Hematopoietic multipotent progenitor cell treated with erythropoietin and hydrocortisone succinate and interleukin-3 and kit ligand, for 4 days (in vitro differentiated cells): ENCODE results near the gene ZNF134.

Experiments
- DNase-seq: peaks from one replicate; pipeline ENCODE4 v3.0.0-alpha.2; 2015

The ZNF134 gene

DNA sequence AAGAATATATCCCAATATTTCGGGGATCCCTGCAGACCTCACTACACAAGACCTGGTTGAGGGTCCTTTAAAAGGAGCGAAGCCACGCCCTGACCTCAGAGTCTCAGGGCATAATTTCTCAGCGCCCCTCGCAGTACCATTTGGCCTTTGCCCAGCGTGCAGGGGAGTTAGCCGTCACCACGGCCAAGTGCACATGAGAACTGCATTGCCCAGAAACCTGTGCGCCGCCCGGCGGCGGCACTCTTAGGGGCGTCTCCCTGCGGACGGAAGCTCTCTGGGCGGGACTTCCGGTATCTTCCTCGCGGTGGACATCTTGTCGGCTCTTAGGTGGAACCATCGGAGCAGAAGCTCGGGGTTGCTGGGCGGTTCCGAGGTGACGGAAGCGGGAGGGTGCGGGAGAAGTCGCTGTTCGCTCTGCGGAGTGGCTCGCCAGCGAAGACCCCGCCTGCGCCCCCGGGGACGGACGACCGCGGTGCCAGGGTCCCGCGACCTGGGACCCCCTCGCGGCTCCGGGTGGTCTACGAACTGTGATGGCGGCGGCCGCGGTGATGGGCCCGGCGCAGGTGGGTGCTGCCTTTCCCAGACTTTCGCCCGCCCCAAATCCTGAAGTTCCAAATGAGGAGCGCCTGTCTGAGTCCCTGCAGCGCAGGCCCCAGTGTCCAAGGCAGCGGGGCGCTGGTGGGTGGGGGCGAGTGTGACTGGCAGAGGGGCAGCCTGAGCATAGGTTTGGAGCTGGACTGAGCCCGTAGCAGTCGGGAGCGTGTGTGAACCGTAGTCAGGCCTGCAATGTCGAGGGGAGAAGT is at the start of gene ZNF134:
Gene ZNF134, plus strand, starts transcription at position 302 of the 803 bp plus-strand sequence. CDS start 5,227 bp downstream, outside the sequence.
- DNase-seq, result peak; percentile 97

GRCh38 chr19:57566396-57567265 is 47.4 kb upstream of the ZNF134 start:
- DNase-seq, result peak; percentile 57

DNA sequence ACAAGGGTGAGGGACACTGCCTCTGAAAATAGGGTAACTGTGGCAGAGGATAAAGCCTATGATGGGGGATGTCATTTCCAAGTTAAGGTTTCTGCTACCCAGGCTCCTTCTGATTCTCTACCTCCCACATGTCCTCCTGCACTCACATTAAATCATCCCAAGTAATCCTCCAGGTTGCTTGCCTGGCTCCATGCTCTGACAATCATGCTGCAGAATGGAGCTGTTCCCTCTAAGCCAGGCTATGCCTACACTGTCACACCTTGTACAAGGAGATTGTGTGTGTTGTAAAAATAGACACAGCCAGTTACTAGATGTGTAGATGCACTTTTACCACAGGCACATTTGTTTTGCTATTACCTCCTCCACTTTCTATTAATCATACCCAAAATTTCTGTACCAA is 43.3 kb upstream of the ZNF134 start:
- DNase-seq, result no peak

GRCh38 chr19:57572415-57572947 is 41.6 kb upstream of the ZNF134 start:
- no peak for DNase-seq

GRCh38 chr19:57576661-57577060 is 37.4 kb upstream of the ZNF134 start:
- no peak for DNase-seq

GRCh38 chr19:57578487-57579205 is 35.4 kb upstream of the ZNF134 start, which contains the start of gene ZNF416:
Gene ZNF416 (minus strand): TSS chr19:57578911. CDS start chr19:57578704, 207 bp downstream.
- DNase-seq, result peak; percentile 100

DNA sequence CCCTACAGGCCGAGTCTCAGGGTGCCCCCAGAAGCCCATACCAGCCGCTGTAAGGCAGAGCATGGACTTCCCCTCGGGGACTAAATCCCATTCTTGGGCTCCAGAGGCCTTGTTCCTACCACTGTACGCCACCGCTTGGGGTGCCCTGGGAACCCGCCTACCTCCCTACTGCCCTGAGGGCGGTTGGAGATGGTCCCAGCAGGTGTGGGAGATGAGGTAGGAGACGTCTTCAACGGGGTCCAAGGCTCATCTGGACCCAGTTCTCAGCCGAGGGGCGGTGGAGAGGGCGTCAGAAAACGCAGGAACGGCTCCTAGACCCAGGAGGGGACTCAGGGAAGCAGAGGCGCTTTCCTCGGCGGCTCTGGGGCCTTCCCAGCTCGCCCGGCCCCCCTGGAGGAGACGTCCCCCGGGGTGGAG is 30.9 kb upstream of the ZNF134 start:
- DNase-seq, result no peak

DNA sequence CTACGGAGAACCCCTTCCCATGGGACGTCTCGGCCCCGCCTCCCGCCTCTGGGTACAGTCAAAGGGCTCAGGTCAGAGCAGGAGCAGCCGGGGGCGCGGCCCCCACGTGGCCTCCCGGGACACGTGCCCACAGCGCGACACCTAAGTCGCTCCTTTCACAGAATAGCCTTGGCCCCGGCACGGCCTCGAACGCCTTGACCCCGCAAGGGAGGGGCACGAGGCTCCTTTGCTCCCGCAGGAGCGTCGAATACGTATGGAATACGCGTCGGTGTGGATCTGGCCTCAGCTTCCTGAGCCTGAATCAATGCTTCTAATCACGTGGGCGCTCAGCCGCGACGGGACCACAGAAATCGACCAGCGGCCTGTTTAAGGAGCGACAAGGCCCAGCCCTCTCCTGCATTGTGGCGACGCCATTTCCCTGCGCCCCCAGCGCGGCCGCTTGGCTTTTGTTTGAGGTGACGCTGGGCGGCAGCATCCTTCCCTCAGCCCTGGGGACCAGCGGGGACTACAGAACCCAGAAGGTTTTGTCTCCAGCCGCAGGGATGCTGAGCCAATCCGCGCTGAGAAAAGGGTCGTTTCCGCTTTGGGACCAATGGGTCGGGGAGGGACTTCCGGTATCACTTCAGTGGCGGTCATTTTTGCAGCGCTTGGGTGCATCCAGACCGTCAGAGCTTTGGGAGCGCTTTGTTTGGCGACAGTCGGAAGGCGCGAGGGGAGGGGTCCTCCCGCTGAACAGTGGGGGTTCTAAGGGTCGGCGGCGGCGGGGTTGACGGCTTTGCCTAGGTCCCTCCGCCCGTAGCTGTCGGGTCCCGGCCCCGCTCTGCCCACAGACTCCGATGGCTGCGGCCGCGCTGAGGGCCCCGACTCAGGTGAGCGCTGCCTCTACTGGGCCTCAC is 30.3 kb upstream of the ZNF134 start, which contains the start of gene ZIK1:
Gene ZIK1, plus strand, starts transcription at position 625 of the 896 bp plus-strand sequence. Its CDS starts 212 bp downstream, at position 837.
- peak; percentile 98 for DNase-seq

DNA sequence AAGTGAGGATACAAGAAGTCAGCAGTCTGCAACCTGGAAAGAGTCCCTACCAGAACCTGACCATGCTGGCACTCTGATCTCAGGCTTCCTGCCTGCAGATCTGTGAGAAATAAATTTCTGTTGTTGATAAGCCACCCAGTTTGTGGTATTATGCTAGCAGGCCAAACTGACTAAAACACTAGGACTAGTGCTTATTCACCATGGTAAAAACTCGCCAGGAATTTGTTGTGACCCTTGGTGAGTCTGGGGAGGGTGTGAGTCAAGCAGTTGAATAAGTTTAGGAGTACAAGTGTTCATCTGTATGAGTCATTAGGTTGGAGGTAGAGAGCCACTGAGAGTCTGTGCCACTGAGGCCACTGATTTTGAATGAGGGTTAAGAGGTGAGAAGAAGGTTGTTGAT is 26.5 kb upstream of the ZNF134 start:
- no peak for DNase-seq

DNA sequence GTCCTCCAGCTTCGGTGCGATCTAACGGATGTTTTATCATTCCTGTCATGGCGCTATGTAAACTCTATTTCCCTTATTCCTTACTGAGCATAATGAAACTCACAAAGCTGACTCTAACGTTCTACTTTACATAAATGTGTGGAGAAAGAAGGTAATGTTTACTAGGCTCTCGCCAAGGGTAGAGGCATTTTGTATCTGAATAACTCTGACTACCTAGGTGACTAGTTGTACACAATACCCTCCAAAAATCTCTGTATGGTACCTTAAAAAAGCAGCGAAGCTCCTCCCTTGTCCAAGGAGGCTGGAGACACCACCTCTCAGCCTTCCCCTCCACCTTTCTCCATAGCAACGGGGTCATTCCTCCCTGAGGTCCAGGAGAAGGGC is 14.7 kb upstream of the ZNF134 start:
- no peak for DNase-seq

GRCh38 chr19:57599761-57600383 is 14.2 kb upstream of the ZNF134 start, which contains the start of gene ZNF530:
Gene ZNF530 (plus strand): TSS chr19:57599885. CDS start chr19:57604346, 4,461 bp downstream.
- DNase-seq, result peak; percentile 97

DNA sequence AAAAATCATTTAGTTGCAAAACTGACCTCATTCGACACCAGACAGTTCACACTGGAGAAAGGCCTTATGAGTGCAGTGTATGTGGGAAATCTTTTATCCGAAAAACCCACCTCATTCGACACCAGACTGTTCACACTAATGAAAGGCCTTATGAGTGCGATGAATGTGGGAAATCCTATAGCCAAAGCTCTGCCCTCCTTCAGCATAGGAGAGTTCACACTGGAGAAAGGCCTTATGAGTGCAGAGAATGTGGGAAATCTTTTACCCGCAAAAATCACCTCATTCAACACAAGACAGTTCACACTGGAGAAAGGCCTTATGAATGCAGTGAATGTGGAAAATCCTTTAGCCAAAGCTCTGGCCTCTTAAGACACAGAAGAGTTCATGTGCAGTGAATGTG is 7.1 kb upstream of the ZNF134 start:
- no peak for DNase-seq

DNA sequence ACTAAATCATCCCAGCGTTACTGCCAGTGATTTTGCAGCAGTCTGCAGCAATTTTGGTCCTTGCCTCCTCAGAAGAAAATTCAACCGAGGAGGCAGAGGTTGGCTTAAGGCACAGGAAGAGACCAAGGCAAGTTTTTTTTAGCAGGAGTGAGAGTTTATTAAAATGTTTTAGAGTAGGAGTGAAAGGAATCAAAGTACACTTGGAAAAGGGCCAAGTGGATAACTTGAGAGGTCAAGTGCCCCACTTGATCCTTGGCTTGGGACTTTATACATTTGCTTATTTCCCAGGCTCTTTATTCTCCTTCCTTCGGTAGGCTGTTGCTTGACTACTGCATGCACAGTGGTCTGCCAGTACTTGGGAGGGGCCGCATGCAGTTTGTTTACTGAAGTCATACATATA is 2.9 kb upstream of the ZNF134 start:
- DNase-seq, result no peak

GRCh38 chr19:57615346-57615745 is 1.3 kb downstream of the ZNF134 start:
- peak; percentile 50 for DNase-seq

DNA sequence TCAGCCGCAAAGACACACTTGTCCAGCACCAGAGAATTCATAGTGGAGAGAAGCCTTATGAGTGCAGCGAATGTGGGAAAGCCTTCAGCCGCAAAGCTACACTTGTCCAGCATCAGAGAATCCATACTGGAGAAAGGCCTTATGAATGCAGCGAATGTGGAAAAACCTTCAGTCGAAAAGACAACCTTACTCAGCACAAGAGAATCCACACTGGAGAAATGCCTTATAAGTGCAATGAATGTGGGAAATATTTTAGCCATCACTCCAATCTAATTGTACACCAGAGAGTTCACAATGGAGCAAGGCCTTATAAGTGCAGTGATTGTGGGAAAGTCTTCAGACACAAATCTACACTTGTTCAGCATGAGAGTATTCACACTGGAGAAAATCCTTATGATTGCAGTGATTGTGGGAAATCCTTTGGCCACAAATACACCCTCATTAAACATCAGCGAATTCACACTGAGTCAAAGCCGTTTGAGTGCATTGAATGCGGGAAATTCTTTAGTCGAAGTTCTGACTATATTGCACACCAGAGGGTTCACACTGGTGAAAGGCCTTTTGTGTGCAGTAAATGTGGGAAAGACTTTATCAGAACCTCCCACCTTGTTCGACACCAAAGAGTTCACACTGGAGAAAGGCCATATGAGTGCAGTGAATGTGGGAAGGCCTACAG is 6.8 kb downstream of the ZNF134 start:
- peak; percentile 26 for DNase-seq

DNA sequence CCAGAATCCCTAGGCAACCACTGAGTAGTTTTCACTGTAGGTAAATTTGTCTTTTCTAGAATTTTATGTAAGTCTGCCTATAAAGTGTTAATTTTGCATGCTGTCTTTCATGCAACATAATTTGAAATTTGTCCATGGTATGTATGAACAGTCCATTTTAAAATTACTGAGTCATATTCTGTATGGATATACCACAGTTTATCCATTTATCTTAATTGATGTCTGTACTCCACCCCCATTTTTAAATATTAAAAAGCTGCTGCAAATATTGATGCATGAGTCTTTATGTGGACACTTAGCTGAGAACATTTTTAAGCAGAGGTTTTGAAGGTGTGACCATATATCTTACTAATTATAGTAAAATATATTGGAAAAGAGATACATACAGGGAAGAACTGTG is 9.0 kb downstream of the ZNF134 start:
- no peak for DNase-seq

DNA sequence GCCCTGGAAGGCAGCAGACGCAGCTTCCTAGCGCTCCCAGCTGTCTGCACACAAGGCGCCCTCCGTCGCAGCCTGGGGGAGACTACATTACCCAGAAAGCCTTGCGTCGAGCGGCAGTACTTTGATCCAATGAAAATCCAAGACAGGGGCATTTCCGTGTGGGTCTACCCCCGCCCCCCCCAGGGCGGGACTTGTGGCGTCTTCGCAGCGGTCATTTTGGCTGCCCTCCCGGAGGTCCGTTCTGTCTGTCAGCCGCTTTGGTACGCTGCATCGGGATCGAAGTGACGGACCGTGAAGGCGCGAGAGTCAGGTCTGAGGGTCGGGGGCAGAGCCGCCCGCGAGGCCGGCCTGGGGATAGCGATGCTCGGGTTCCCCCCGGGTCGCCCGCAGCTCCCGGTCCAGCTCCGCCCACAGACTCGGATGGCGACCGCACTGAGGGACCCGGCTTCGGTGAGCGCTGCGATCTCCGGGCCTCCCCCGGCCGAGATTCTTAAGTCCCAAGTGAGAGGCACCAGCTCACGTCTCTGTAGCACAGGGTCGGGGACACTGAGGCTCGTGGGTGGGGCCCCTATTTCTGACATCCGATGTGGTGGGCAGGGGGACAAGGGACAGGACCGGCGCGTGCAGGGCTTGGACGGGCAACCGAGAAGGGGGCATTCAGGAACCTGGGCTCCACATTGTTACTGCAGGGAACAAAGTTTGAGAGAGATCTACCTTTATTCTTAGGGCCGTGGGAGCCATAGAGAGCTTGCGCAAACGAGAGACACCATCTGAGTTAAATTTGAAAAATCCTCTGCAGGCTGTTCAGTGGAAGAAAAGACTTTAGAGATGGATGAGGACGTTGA is 19.2 kb downstream of the ZNF134 start, which contains the start of gene ZNF211:
Gene ZNF211, plus strand, starts transcription at position 182 of the 845 bp plus-strand sequence. Its CDS starts 179 bp downstream, at position 361.
- DNase-seq, result peak; percentile 98

DNA sequence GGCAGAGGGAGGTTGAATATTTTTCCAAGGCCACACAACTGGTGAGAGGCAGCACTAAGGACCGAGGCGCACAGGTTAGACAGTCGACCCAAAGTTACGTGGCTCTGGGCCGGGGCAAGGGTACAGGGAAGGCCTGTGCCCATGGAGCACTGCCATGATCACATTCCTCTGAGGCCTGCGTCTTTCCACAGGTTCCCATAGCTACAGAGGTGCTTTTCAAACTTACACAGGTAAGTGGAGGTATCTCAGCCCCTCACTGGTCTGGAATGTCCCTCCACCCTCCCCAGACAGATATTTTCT is 19.7 kb downstream of the ZNF134 start:
- DNase-seq, result no peak

DNA sequence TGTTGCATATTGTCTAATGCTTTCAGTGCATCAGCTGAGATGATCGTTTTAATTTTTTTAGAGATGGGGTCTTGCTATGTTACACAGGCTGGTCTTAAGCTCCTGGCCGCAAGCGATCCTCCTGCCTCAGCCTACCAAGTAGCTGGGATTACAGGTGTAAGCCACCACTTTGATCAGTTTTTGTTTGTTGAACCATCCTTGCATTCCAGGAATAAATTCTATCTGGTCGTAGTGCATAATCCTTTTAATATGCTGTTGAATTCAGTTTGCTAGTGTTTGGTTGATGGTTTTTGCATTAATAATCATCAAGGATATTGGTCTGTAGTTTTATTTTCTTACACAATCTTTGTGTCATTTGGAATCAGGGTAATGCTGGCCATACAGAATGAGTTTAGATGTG is 23.3 kb downstream of the ZNF134 start:
- DNase-seq, result no peak
